ENCODE results near the gene SYNPR. TPM values are rescaled to one million over a fixed set of nuclear protein-coding genes. Genes with fewer than 3 reads are reported as not detected.
"Not testable (repeated sequence)": the region's sequence is repeated elsewhere in the genome, so short reads cannot be mapped to it uniquely, and the experiment has no call there.

SYNPR gene
- polyA plus RNA-seq, 3 donors, result not detected

GRCh38 chr3:63251499-63251898, 26.6 kb upstream of the SYNPR start:
- no peaks in the 10 kb centered on the region for H3K36me3 Mint-ChIP-seq
- H3K27me3 ChIP-seq (ENCODE audit: control insufficient read depth in 2 of 2, insufficient read depth in 2 of 2, low read length in 2 of 2), result no peaks in the 10 kb centered on the region
- no peak overlapping the region for H3K27ac Mint-ChIP-seq
- H3K9me3 ChIP-seq (replicated peaks in 1 of 2; ENCODE audit: control insufficient read depth in 1 of 2, insufficient read depth in 1 of 2, low read length in 2 of 2), result peaks cover 0 to 4% of the 10 kb centered on the region in 2 donors
- no peak overlapping the region for H3K4me3 Mint-ChIP-seq
- H3K4me2 ChIP-seq (replicated peaks; ENCODE audit: extremely low read depth, low read length, poor library complexity, severe bottlenecking), result no peak overlapping the region
- WGBS (ENCODE audit: insufficient coverage), result 73% methylated on average over 6 of the region's 7 CpGs
- no peaks in the 10 kb centered on the region for H4K20me1 ChIP-seq (ENCODE audit: insufficient read depth, low read length)
- H3K27me3 Mint-ChIP-seq (ENCODE audit: low read depth in 3 of 3), result peaks cover 0 to 2% (median 0%) of the 10 kb centered on the region in 3 donors
- H3K4me1 ChIP-seq (ENCODE audit: control insufficient read depth in 1 of 2, insufficient read depth in 2 of 2, low read length in 2 of 2), result no peaks in the 10 kb centered on the region
- H3K9ac ChIP-seq (ENCODE audit: insufficient read depth, low read length, poor library complexity, severe bottlenecking), result no peak overlapping the region
- H3K4me3 ChIP-seq (replicated peaks in 1 of 3; ENCODE audit: low read depth in 2 of 3, low read length in 3 of 3), result no peak overlapping the region
- no peaks in the 10 kb centered on the region for H3K79me2 ChIP-seq (ENCODE audit: insufficient read depth, low read length)
- TF ChIP-seq CTCF (IDR thresholded peaks at IDR 0.05), result no peak
- H2AFZ ChIP-seq (ENCODE audit: insufficient read depth, low read depth, low read length, poor library complexity, severe bottlenecking), result no peak overlapping the region
- H3K27ac ChIP-seq (ENCODE audit: low read depth in 1 of 2, low read length in 2 of 2), result no peak overlapping the region
- intact Hi-C loops (cut with micrococcal nuclease), result no loop called here
- H3K36me3 ChIP-seq (replicated peaks in 1 of 2; ENCODE audit: control insufficient read depth in 1 of 2, insufficient read depth in 2 of 2, low read length in 2 of 2), result no peaks in the 10 kb centered on the region
- no peak for DNase-seq
- peaks cover 0 to 6% (median 3%) of the 10 kb centered on the region in 7 donors for H3K9me3 Mint-ChIP-seq
- no peaks in the 10 kb centered on the region for H3K4me1 Mint-ChIP-seq

- H3K27me3 ChIP-seq (ENCODE audit: control insufficient read depth in 2 of 2, insufficient read depth in 2 of 2, low read length in 2 of 2); H3K9me3 ChIP-seq (replicated peaks in 1 of 2; ENCODE audit: control insufficient read depth in 1 of 2, insufficient read depth in 1 of 2, low read length in 2 of 2); H3K27ac Mint-ChIP-seq; H4K20me1 ChIP-seq (ENCODE audit: insufficient read depth, low read length); H3K4me3 ChIP-seq (replicated peaks in 1 of 3; ENCODE audit: low read depth in 2 of 3, low read length in 3 of 3); H2AFZ ChIP-seq (ENCODE audit: insufficient read depth, low read depth, low read length, poor library complexity, severe bottlenecking); H3K27ac ChIP-seq (ENCODE audit: low read depth in 1 of 2, low read length in 2 of 2); H3K9me3 Mint-ChIP-seq; H3K36me3 ChIP-seq (replicated peaks in 1 of 2; ENCODE audit: control insufficient read depth in 1 of 2, insufficient read depth in 2 of 2, low read length in 2 of 2); H3K9ac ChIP-seq (ENCODE audit: insufficient read depth, low read length, poor library complexity, severe bottlenecking); intact Hi-C loops (cut with micrococcal nuclease); H3K4me3 Mint-ChIP-seq; H3K79me2 ChIP-seq (ENCODE audit: insufficient read depth, low read length); H3K4me1 Mint-ChIP-seq; H3K4me2 ChIP-seq (replicated peaks; ENCODE audit: extremely low read depth, low read length, poor library complexity, severe bottlenecking); H3K36me3 Mint-ChIP-seq; H3K27me3 Mint-ChIP-seq (ENCODE audit: low read depth in 3 of 3); DNase-seq; H3K4me1 ChIP-seq (ENCODE audit: control insufficient read depth in 1 of 2, insufficient read depth in 2 of 2, low read length in 2 of 2): not testable (repeated sequence)
- WGBS (ENCODE audit: insufficient coverage), result 83% methylated on average over 6 of the region's 9 CpGs
These were observed 22.3 kb upstream of the SYNPR start for GRCh38 chr3:63255819-63256218.
